Activated naive CD8-positive, alpha-beta T cell treated with anti-CD3 and anti-CD28 coated beads, Interleukin-2, amount 10 ng/mL, durations not matched to agents 7 days and 5 days (primary cell): ENCODE results near the gene KIRREL3. TPM values are rescaled to one million over a fixed set of nuclear protein-coding genes. Genes with fewer than 3 reads are reported as not detected.

Experiments
- ATAC-seq: fragments of 150-1000 bp; cut with Tn5 transposase; one replicate; pipeline ENCODE4 v1.10.0; 2021; ENCODE audit warnings: low read depth, moderate library complexity
- POLR2A ChIA-PET: fragments of 350-600 bp; sonication (Branson Sonifier 250); formaldehyde crosslinking; loops from one replicate; lab custom pipeline; 2021; ENCODE audit warnings: antibody characterized with exemption; lab: Charles Lee
- DNase-seq: peaks from one replicate; pipeline ENCODE4 v3.0.0; 2021
- H3K27ac Mint-ChIP-seq: one replicate; pipeline ENCODE4 v1.8.0; 2022; ENCODE audit warnings: mild to moderate bottlenecking, mixed read lengths
- H3K27me3 Mint-ChIP-seq: one replicate; pipeline ENCODE4 v1.8.0; 2022; ENCODE audit warnings: mild to moderate bottlenecking, moderate library complexity, mixed read lengths
- H3K36me3 Mint-ChIP-seq: one replicate; pipeline ENCODE4 v1.8.0; 2021; ENCODE audit warnings: mild to moderate bottlenecking, mixed read lengths
- H3K4me1 Mint-ChIP-seq: one replicate; pipeline ENCODE4 v1.8.0; 2021; ENCODE audit warnings: mixed read lengths
- H3K4me3 Mint-ChIP-seq: one replicate; pipeline ENCODE4 v1.8.0; 2022; ENCODE audit warnings: mild to moderate bottlenecking, moderate library complexity, mixed read lengths
- H3K9me3 Mint-ChIP-seq: one replicate; pipeline ENCODE4 v1.8.0; 2021; ENCODE audit warnings: mixed read lengths
- total RNA-seq, 2 experiments: library from RNA; stranded (reverse); gene quantifications; one replicate each; pipeline ENCODE4 v1.2.3, GENCODE V29; 2021

Gene KIRREL3
- total RNA-seq, 2 experiments from 2014 or later = not detected

DNA sequence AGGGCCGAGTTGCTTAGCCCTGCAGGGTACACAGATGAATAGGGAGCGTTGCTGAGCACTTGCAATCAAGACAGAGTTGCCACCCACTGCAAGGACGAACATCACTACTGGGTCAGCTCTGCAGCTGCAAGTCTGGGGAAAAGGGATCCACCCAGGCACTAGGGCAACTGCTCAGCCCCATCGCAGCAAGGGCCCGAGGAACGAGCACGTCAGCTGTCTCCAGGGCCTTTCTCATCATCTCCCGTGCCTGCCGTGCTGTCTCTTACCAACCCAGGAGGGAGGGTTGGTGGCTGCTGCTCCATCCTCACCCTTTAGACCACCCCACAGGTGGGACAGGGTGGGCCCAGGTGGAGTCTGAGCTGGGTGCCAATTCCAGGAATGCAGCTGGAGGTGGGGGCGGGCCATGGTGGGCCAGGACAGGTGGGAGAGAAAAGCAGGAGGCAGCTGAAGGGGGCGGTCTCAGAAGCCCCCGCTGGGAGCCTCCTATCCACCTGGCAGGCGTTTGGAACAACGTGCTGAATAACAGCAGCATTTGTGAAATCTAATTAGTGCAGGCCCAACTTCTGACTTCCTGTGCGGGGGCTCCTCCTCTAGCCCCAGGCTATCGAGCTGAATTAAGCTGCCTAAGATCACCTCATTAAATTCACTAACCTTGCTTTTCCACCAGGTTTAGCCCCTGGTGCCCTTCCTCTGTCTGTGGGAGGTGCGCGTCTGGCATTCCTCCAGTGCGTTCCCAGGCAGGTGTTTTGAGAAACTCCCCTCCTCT is 392.6 kb downstream of the KIRREL3 start:
- Mint-ChIP-seq H3K4me3 (no peak overlapping the region), H3K27me3 (no peaks in the 10 kb centered on the region), H3K9me3 (no peaks in the 10 kb centered on the region), H3K27ac (no peak overlapping the region), H3K36me3 (no peaks in the 10 kb centered on the region), H3K4me1 (no peaks in the 10 kb centered on the region)
- POLR2A ChIA-PET = no interaction called here
- ATAC-seq (no peak), DNase-seq (no peak)

DNA sequence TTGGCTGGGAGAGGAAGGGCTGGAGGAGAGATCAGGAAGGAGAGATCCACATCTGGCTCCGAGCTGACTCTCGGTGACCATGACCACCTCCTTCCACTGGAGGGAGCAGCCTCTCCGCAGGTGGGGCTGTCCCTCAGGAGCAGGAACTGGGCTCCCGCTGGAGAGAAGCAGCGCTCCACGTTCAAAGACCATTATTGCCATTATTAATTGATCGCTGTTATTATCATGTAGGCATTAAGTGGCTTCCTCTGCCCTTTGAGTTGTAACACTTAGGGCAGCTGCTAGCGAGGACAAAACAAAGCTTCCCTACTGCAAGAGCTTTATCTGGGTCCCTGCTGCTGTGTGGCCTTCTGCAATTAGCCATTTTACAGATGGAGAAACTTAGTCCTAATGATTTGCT is 393.2 kb downstream of the KIRREL3 start:
- ATAC-seq (no peak), DNase-seq (no peak)
- Mint-ChIP-seq H3K9me3 (no peaks in the 10 kb centered on the region), H3K4me1 (no peaks in the 10 kb centered on the region), H3K27me3 (peaks cover 2% of the 10 kb centered on the region), H3K36me3 (no peaks in the 10 kb centered on the region), H3K27ac (no peak overlapping the region), H3K4me3 (no peak overlapping the region)
- POLR2A ChIA-PET = no interaction called here

DNA sequence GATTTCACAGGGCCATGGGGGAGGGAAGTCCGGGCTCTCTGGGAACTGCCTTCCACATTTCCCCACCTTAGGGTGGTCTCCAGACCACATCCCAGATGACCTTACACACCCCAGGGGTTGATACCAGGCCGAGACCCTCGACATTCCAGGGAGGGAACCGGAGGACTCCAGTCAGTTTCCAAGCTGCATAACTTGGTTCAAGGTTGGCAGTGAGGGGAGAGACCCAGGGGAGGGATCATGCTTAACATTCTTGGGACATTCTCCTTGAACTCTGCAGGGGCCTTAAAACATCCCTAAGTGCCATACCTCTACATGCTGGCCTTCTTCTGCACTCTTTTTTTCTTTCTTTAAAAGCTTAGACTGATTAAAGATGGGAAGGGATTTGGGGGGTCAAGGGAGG is 394.1 kb downstream of the KIRREL3 start:
- H3K9me3 Mint-ChIP-seq = no peaks in the 10 kb centered on the region
- H3K4me3 Mint-ChIP-seq = no peak overlapping the region
- no peaks in the 10 kb centered on the region for H3K36me3 Mint-ChIP-seq
- no peaks in the 10 kb centered on the region for H3K4me1 Mint-ChIP-seq
- peaks cover 9% of the 10 kb centered on the region for H3K27me3 Mint-ChIP-seq
- no peak for DNase-seq
- POLR2A ChIA-PET = no interaction called here
- no peak overlapping the region for H3K27ac Mint-ChIP-seq
- no peak for ATAC-seq

DNA sequence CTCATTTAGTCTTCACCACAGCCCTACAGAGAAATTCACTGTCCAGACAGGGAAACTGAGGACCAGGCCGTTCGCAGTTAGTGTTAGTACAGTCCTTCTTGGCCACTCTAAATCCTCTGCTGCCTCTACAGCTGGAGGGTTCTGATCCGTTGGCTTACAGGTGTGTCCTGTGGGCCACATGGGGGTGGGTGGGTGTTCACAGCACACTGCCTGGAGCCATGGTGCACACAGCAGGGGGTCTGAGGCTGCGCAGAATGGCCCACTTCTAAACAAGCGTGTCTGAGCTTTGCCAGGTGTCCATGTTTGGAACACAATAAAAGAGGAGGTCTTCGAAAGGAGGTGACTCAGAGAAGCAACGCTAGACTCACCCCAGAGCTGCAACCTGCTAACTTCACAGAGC is 396.1 kb downstream of the KIRREL3 start:
- no peaks in the 10 kb centered on the region for H3K4me1 Mint-ChIP-seq
- H3K4me3 Mint-ChIP-seq = no peak overlapping the region
- H3K27me3 Mint-ChIP-seq = peaks cover 15% of the 10 kb centered on the region
- no peak for ATAC-seq
- no peaks in the 10 kb centered on the region for H3K9me3 Mint-ChIP-seq
- no peak overlapping the region for H3K27ac Mint-ChIP-seq
- POLR2A ChIA-PET = no interaction called here
- DNase-seq = no peak
- no peaks in the 10 kb centered on the region for H3K36me3 Mint-ChIP-seq

DNA sequence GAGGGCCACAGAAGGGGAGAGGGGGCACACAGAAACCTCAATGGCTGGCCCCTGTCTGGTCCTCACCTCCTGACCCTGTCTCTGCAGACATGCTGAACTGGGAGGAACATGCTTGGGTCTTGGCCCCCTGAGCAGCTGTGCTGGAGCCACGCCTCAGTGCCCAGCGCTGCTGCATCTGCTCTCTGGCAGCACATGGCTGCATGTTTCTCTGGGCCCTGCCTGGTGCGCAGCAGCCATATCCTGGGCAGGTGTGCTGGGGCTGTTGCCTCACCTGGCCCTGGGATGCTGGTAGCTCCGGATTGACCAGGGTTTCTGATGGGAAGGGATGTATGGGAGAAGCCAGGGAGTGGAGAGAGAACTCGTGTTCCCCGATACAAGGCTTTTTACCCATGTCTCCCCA is 397.1 kb downstream of the KIRREL3 start:
- Mint-ChIP-seq H3K27me3 (peaks cover 15% of the 10 kb centered on the region), H3K4me3 (no peak overlapping the region), H3K4me1 (no peaks in the 10 kb centered on the region), H3K36me3 (no peaks in the 10 kb centered on the region), H3K9me3 (no peaks in the 10 kb centered on the region), H3K27ac (no peak overlapping the region)
- POLR2A ChIA-PET = no interaction called here
- ATAC-seq = no peak
- no peak for DNase-seq

DNA sequence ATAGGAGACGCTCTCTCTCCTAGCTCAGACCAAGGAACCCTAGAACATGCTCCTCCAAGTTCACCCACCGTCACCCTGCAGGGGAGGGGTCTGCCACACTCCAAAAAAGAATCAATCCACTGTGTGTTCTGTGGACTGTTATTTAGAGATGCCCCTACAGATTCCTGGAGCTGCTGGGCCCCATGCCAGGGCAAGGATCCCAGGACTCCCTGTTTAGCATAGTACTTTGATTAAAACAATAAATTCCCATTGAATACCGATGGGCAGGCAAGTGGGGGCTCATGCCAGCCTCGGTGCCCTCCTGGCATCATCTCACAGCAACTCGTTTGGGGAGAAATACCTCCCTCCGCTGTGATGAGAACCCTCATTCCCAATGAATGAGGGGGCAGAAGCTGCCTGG is 397.6 kb downstream of the KIRREL3 start:
- DNase-seq = no peak
- H3K27me3 Mint-ChIP-seq = peaks cover 15% of the 10 kb centered on the region
- H3K9me3 Mint-ChIP-seq = no peaks in the 10 kb centered on the region
- POLR2A ChIA-PET = no interaction called here
- H3K4me1 Mint-ChIP-seq = no peaks in the 10 kb centered on the region
- no peak overlapping the region for H3K4me3 Mint-ChIP-seq
- ATAC-seq = no peak
- no peak overlapping the region for H3K27ac Mint-ChIP-seq
- no peaks in the 10 kb centered on the region for H3K36me3 Mint-ChIP-seq

DNA sequence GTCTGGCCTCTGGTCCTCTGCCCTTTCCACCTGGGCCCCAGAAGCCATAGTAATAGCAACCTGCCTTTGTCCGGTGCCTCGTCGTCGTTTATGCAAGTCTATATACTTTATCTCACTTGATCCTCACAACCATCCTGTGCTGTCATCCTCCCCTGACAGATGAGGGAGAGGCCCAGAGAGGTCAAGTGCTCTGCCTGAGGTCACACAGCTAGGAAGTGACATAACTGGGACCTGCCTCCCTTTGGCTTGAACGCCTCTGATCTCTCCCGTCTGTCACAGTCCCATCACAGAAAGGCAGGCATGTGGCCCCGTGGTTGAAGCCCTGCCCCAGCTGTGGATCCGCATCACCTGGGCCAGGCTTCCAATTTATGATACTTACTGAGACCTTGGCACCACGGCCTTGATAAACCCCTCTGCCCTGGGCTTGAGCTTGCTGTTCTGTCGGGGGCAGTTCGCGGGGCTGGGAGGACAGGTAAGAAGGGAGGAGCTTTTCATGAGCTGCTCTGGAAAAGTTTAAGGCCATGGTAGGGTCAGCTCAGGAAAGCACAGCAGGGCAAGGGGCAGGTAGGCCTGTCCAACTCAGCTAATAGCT is 398.1 kb downstream of the KIRREL3 start:
- Mint-ChIP-seq H3K4me3 (no peak overlapping the region), H3K4me1 (no peaks in the 10 kb centered on the region), H3K9me3 (no peaks in the 10 kb centered on the region), H3K36me3 (no peaks in the 10 kb centered on the region), H3K27ac (no peak overlapping the region), H3K27me3 (peaks cover 15% of the 10 kb centered on the region)
- POLR2A ChIA-PET = no interaction called here
- no peak for DNase-seq
- ATAC-seq = no peak

DNA sequence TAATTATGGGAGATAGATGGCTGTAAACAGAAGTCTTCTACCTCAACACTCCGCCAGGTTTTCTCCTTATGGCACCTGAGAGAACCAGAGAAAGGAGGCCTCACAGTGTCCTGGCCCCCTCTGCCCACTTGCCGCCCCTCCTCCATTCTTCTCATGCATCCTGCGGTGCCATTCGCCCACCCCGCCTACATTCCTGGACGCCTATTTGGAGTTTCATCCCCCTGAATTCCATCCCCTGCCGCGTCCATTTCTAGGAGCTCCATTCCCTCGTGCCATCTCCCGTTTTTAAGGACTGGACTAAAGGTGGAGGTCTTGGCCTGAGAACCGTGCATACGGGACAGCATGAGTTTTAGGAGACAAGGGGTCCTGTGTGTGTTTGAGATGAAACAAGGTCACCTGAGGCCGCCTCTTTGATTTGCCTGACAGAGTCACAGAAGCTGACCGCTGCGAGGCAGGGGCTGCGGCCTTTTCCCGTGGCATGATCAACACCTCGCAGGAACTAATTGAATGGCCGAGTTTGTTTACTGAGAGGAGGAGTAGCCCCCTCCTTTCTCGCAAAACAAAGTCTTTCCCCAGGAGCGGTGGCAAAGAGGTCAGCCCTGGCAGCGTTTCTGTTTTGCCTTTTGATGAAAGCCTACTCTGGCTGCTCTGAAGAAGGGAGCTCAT is 398.9 kb downstream of the KIRREL3 start:
- H3K36me3 Mint-ChIP-seq = no peaks in the 10 kb centered on the region
- no peak overlapping the region for H3K27ac Mint-ChIP-seq
- DNase-seq (no peak), ATAC-seq (no peak)
- POLR2A ChIA-PET = no interaction called here
- H3K4me3 Mint-ChIP-seq = no peak overlapping the region
- peaks cover 15% of the 10 kb centered on the region for H3K27me3 Mint-ChIP-seq
- no peaks in the 10 kb centered on the region for H3K9me3 Mint-ChIP-seq
- H3K4me1 Mint-ChIP-seq = no peaks in the 10 kb centered on the region

DNA sequence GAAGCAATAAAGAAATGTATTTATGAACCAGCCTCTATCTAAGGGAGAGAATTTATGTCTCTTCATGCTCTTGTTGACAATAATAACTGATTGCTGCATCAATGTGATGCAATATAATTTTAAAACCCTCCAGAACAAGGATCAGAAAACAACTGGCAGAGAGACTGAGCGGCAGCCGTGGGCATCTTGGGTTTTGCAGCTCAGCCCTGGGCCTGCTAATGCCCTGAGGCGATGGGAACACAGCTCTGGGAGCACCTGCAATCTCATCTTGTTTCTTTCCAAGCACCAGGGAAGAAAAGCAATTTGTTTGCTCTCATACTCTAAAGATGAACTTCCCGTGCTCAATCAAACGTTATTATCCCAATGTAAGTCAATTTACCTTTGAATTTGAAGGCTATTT is 399.4 kb downstream of the KIRREL3 start:
- no peak overlapping the region for H3K27ac Mint-ChIP-seq
- H3K9me3 Mint-ChIP-seq = no peaks in the 10 kb centered on the region
- H3K4me3 Mint-ChIP-seq = no peak overlapping the region
- POLR2A ChIA-PET = no interaction called here
- no peak for DNase-seq
- H3K4me1 Mint-ChIP-seq = no peaks in the 10 kb centered on the region
- no peak for ATAC-seq
- H3K36me3 Mint-ChIP-seq = no peaks in the 10 kb centered on the region
- peaks cover 15% of the 10 kb centered on the region for H3K27me3 Mint-ChIP-seq

DNA sequence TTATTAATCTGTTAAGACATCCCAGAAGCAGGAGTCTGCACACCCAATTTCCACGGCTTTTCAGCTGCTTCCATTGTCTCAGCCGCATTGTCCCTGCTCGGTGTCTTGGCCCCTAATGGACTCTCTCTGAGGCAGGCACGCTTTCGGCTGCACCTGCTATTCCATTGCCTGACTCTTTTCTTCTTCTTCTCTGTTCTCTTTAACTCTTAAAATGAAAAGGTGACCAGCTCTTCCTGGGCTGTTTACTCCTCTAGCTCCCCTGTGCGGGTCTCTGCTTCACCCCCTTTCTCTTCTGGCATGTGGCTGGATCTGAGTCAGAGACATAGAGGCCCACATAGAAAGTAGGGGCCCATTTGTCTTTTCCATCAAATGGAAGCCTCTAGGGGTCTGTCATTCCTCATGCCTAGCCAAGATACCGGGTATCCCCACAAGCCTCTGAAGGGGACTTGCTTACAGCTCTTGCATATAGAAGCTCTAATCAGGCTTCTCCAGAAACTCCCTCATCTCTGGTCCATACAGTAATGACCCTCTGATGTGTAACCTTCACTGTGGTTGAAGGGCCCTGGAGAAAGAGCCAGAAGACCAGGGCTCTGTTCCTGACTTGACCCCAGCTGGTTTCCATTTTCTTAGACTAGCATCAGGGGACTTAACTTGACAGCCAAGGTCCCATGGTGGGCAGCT is 401.2 kb downstream of the KIRREL3 start:
- Mint-ChIP-seq H3K27ac (no peak overlapping the region), H3K27me3 (peaks cover 15% of the 10 kb centered on the region), H3K36me3 (no peaks in the 10 kb centered on the region), H3K4me1 (no peaks in the 10 kb centered on the region), H3K4me3 (no peak overlapping the region), H3K9me3 (no peaks in the 10 kb centered on the region)
- POLR2A ChIA-PET = no interaction called here
- DNase-seq = no peak
- no peak for ATAC-seq

DNA sequence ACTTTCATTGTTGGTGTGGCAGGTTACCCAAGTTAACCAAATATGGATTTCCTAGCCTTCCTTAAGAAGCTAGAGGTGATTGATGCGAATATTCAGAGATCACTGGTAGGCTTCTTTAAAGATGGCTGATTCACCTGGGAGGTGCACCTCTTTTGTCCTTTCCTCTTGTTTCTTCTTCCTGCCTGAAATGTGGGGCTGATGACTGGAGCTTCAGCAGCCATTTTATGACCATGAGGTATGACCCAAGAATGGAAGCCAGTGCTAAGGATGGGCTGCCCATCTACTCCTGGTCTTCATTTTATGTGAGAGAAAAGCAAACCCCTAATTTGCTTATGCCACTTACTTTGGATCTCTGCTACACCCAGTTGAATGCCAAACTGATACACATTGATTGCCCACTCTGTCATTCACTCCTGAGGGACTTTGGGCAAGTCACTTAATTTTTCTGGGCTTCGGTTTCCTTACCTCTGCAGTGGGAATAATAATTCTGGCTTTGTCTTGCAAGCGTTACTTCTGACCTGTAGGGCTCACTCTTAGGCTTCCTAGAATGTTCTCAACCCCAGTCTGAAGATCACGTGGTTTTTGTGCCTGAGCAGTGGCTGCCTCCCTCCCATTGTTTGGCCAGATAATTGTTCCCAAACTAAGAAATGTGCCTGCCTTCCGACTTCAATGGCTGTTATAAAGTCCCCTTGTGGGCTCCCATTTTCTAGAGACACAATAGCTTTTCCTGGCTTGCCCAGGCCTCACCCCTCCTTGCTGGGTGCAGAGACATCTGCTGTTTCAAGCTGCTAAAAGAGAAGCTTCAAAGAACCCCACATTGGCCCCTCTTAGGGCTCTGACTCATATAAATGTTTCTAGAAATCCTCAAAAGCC is 402.0 kb downstream of the KIRREL3 start:
- POLR2A ChIA-PET = no interaction called here
- Mint-ChIP-seq H3K36me3 (no peaks in the 10 kb centered on the region), H3K4me3 (no peak overlapping the region), H3K27me3 (peaks cover 15% of the 10 kb centered on the region), H3K27ac (no peak overlapping the region), H3K9me3 (no peaks in the 10 kb centered on the region), H3K4me1 (no peaks in the 10 kb centered on the region)
- DNase-seq (no peak), ATAC-seq (no peak)

DNA sequence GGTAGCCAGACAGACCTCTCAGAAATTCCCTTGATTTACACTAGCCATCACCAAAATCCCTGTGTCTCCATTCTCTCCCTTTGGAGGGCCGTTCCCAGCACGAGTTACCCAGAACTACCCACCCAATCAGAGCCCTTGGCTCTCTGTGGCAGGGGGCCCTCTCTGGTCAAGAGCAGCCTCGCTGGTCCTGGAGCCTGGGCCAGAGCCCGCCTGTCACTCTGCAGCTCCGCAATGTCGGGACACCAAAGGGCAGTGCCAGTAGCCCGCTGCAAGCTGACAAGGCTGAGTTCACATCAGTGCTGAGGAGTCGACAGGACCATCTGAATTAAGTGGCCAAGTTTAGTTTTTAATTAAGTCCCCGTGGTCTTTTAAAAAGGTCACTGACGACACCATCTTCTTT is 403.5 kb downstream of the KIRREL3 start:
- no peaks in the 10 kb centered on the region for H3K4me1 Mint-ChIP-seq
- no peak overlapping the region for H3K27ac Mint-ChIP-seq
- H3K4me3 Mint-ChIP-seq = no peak overlapping the region
- ATAC-seq = no peak
- POLR2A ChIA-PET = no interaction called here
- no peaks in the 10 kb centered on the region for H3K36me3 Mint-ChIP-seq
- no peaks in the 10 kb centered on the region for H3K9me3 Mint-ChIP-seq
- H3K27me3 Mint-ChIP-seq = peaks cover 11% of the 10 kb centered on the region
- no peak for DNase-seq

DNA sequence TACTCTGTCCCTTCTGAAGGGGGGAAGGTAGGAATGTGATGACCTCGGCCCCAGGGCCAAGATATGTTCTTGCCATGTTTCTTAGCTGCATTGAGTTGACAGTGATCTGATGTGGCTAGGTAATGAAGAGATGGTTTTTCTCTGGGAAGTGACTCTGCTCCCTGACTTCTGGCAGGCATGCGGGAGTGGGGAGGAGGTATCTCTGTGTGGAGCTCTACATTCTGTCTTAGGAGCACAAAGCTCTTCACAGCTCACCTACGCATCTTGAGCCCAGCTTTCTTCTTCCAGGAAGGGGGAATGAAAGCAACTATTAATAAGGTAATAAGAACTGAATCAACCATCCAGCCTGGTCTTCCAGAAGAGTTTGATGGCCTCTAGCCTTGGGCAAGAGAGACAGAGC is 404.1 kb downstream of the KIRREL3 start:
- Mint-ChIP-seq H3K4me3 (no peak overlapping the region), H3K27me3 (peaks cover 6% of the 10 kb centered on the region), H3K4me1 (no peaks in the 10 kb centered on the region), H3K27ac (no peak overlapping the region), H3K9me3 (no peaks in the 10 kb centered on the region), H3K36me3 (no peaks in the 10 kb centered on the region)
- POLR2A ChIA-PET = no interaction called here
- ATAC-seq = no peak
- DNase-seq = no peak
